ENCODE data around the gene ALDH16A1.
A peak's percentile ranks its signal among the peaks of the same experiment; 100 is the strongest.

ALDH16A1 gene

GRCh38 chr19:49486232-49486631 lies 33.2 kb downstream of the ALDH16A1 start:
- Mint-ChIP-seq H3K27me3 (ENCODE audit: low read depth, poor library complexity) (no peaks in the 10 kb centered on the region), H3K4me1 (peaks cover 26% of the 10 kb centered on the region), H3K9me3 (no peaks in the 10 kb centered on the region), H3K4me3 (no peak overlapping the region), H3K36me3 (ENCODE audit: low read depth) (peaks cover 35% of the 10 kb centered on the region), H3K27ac (peak overlapping the region; percentile 59)
- TF ChIP-seq, protein P1, sequence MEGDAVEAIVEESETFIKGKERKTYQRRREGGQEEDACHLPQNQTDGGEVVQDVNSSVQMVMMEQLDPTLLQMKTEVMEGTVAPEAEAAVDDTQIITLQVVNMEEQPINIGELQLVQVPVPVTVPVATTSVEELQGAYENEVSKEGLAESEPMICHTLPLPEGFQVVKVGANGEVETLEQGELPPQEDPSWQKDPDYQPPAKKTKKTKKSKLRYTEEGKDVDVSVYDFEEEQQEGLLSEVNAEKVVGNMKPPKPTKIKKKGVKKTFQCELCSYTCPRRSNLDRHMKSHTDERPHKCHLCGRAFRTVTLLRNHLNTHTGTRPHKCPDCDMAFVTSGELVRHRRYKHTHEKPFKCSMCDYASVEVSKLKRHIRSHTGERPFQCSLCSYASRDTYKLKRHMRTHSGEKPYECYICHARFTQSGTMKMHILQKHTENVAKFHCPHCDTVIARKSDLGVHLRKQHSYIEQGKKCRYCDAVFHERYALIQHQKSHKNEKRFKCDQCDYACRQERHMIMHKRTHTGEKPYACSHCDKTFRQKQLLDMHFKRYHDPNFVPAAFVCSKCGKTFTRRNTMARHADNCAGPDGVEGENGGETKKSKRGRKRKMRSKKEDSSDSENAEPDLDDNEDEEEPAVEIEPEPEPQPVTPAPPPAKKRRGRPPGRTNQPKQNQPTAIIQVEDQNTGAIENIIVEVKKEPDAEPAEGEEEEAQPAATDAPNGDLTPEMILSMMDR (IDR thresholded peaks at IDR 0.05) = no peak
- DNase-seq = no peak

DNA sequence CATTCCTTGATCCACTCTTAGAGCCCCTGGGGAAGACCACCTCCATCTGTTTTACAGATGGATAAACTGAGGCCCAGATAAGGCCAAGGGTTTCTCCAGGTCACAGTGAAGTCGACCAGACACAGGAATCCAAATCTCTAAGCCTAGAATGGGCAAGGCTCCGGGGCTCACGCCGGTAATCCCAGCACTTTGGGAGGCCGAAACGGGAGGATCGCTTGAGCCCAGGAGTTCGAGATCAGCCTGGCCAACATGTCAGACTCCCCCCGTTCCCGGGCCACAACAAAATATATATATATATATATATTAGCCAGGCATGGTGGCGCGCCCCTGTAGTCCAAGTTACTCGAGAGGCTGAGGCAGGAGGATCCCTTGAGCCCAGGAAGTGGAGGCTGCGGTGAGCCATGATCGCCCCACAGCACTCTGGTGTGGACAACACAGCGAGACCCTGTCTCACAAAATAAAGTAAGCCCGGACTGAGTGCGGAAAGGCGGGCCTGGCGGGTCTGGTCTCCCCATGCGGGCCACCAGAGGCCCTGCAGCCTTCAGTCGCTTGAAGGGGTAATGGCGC lies 33.8 kb downstream of the ALDH16A1 start:
- Mint-ChIP-seq H3K4me3 (peak overlapping the region; percentile 99), H3K27ac (no peak overlapping the region), H3K27me3 (ENCODE audit: low read depth, poor library complexity) (no peaks in the 10 kb centered on the region), H3K36me3 (ENCODE audit: low read depth) (peaks cover 37% of the 10 kb centered on the region), H3K9me3 (no peaks in the 10 kb centered on the region), H3K4me1 (peaks cover 23% of the 10 kb centered on the region)
- DNase-seq = no peak
- TF ChIP-seq, protein P1 (IDR thresholded peaks at IDR 0.05) = no peak

DNA sequence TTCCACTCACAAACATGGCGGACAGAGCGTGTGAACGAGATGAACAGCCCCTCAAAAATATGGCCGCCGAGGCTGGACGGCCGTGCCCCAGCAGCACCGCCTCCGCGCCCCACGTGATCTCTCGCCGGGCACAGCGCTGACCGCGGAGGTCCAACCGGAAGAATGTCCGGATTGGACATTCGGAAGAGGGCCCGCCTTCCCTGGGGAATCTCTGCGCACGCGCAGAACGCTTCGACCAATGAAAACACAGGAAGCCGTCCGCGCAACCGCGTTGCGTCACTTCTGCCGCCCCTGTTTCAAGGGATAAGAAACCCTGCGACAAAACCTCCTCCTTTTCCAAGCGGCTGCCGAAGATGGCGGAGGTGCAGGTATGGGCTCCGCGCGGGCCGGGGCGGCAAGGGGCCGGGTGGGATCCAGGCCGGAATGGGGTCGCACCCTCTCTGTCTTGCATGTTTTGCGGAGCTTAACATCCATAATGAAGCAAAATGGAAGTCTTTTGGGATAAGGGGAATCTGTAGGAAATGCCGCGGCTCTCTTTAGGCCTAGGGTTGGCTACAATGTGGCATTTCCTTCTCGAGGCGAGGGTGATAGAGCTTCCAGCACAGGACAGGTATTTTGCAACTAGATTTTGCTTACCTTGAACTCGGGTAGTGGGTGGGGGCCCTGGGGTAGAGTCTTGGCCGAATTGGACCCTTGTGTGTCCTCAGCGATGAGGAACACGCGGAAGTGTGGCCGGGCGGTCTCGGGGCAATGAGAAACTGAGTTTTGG lies 34.4 kb downstream of the ALDH16A1 start, which contains the start of gene RPL13A:
Gene RPL13A (plus strand): TSS at position 332 of the 769 bp plus-strand sequence. CDS start 22 bp downstream, at position 354.
- H3K27me3 Mint-ChIP-seq (ENCODE audit: low read depth, poor library complexity) = no peaks in the 10 kb centered on the region
- H3K36me3 Mint-ChIP-seq (ENCODE audit: low read depth) = peaks cover 44% of the 10 kb centered on the region
- H3K4me3 Mint-ChIP-seq = peak within 1 kb of the TSS; percentile 99
- peak; percentile 100 for DNase-seq
- peaks cover 23% of the 10 kb centered on the region for H3K4me1 Mint-ChIP-seq
- peak within 1 kb of the TSS; percentile 95 for H3K27ac Mint-ChIP-seq
- TF ChIP-seq, protein P1 (IDR thresholded peaks at IDR 0.05) = no peak
- no peaks in the 10 kb centered on the region for H3K9me3 Mint-ChIP-seq

DNA sequence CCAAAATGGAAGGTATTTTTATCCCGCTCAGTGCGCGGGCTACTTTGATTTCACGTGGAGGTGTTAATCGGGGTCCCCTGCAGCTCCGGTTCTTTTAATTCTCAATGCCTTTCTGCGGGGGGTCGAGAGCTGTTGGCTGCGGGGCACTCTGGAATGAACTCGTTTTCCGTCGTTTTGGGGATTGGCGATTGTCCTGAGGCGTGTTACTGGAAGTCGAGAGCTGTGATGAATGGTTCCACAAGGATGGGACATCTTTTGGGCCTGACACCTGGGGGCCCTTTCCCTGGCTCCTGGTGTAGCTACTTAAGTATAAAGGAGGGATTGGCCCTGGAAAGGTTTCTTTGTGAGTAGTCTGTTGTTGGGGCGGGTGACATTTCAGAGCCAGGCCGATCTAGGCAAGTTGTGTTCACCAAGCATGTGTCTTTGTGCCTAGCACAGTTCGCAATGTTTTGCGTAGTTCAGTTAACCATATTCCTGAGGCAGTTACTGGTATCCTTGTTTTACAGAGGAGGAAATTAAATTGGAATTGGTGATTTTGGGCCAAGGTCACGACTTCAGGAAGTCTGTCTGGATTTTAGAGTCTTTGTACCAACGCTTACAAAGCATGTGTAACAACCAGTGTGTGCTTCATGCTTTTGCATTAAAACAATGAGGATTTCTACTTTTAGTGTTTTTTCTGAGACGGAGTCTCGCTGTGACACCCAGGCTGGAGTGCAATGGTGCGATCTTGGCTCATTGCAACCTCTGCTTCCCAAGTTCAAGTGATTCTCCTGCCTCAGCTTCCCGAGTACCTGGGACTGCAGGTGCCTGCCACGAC lies 35.2 kb downstream of the ALDH16A1 start:
- Mint-ChIP-seq H3K27me3 (ENCODE audit: low read depth, poor library complexity) (no peaks in the 10 kb centered on the region), H3K36me3 (ENCODE audit: low read depth) (peaks cover 52% of the 10 kb centered on the region), H3K27ac (peak overlapping the region; percentile 95), H3K4me1 (peaks cover 23% of the 10 kb centered on the region), H3K4me3 (peak overlapping the region; percentile 99), H3K9me3 (no peaks in the 10 kb centered on the region)
- TF ChIP-seq, protein P1 (IDR thresholded peaks at IDR 0.05) = no peak
- no peak for DNase-seq

DNA sequence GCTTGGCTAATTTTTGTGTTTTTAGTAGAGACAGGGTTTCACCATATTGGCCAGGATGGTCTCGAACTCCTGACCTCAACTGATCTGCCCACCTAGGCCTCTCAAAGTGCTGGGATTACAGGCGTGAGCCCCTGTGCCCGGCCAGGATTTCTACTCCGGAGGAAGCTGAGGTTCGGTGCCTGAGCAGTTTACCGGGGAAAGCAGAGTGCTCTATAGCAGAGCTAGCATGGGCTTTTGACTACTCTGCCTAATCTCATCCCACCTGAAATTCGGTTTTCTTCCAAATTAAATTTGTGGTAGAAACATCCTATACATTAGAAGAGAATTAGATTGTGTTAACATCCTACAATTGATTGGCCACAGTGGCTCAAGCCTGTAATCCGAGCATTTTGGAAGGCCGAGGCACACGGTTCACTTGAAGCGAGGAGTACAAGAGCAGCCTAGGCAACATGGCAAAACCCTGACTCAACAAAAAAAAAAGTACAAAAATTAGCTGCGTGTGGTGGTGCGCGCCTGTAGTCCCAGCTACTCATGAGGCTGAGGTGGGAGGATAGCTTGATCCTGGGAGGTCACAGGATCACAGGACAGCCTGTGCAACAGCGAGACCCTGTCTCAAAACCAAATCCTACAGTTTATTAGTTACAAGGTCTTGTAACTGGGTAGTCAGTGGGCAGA lies 36.0 kb downstream of the ALDH16A1 start:
- Mint-ChIP-seq H3K4me1 (peaks cover 23% of the 10 kb centered on the region), H3K4me3 (peak overlapping the region; percentile 99), H3K27ac (peak overlapping the region; percentile 95), H3K36me3 (ENCODE audit: low read depth) (peaks cover 57% of the 10 kb centered on the region), H3K27me3 (ENCODE audit: low read depth, poor library complexity) (no peaks in the 10 kb centered on the region), H3K9me3 (no peaks in the 10 kb centered on the region)
- TF ChIP-seq, protein P1 (IDR thresholded peaks at IDR 0.05) = no peak
- DNase-seq = no peak

All from nephron progenitor cell (in vitro differentiated cells).